ENCODE data around the gene TM2D1.

DNA sequence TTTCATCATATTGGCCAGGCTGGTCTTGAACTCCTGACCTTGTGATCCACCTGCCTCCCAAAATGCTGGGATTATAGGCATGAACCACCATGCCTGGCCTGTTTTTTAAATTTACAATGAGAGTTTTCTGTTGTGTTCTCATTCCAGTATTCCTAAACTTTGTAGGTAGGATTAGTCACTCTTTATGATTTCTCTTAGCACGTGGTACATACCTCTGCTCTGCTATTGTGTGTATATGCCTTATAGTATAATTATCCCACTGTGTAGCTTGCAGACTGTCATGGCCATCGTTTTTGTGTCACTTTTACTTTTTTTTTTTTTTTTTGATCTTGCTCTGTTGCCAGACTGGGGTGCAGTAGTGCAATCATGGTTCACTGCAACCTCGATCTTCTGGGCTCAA is 31.8 kb upstream of the TM2D1 start:
- TF ChIP-seq, protein P1, sequence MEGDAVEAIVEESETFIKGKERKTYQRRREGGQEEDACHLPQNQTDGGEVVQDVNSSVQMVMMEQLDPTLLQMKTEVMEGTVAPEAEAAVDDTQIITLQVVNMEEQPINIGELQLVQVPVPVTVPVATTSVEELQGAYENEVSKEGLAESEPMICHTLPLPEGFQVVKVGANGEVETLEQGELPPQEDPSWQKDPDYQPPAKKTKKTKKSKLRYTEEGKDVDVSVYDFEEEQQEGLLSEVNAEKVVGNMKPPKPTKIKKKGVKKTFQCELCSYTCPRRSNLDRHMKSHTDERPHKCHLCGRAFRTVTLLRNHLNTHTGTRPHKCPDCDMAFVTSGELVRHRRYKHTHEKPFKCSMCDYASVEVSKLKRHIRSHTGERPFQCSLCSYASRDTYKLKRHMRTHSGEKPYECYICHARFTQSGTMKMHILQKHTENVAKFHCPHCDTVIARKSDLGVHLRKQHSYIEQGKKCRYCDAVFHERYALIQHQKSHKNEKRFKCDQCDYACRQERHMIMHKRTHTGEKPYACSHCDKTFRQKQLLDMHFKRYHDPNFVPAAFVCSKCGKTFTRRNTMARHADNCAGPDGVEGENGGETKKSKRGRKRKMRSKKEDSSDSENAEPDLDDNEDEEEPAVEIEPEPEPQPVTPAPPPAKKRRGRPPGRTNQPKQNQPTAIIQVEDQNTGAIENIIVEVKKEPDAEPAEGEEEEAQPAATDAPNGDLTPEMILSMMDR (IDR thresholded peaks at IDR 0.05; ENCODE audit: low read depth, low read length, poor library complexity, severe bottlenecking), result no peak
- TF ChIP-seq EZH2phosphoT487 (IDR thresholded peaks at IDR 0.05; ENCODE audit: borderline replicate concordance, low read length), result no peak
